Hepatocyte (in vitro differentiated cells): ENCODE measurements around the gene NFAT5. TPM values are rescaled to one million over a fixed set of nuclear protein-coding genes. Genes with fewer than 3 reads are reported as not detected.

Experiments
- DNase-seq: peaks from one replicate; pipeline ENCODE4 v3.0.0-alpha.2; 2016; ENCODE audit warnings: low spot score
- H2AFZ ChIP-seq: fragments of 200-600 bp; sonication (generic); 2 replicates; pipeline ENCODE4 v1.6.0; 2016; ENCODE audit warnings: antibody characterized with exemption, mild to moderate bottlenecking
- H3K27ac ChIP-seq: fragments of 200-600 bp; sonication (generic); 2 replicates; pipeline ENCODE4 v1.5.1; 2016; ENCODE audit warnings: mild to moderate bottlenecking
- H3K27me3 ChIP-seq: fragments of 200-600 bp; sonication (generic); 2 replicates; pipeline ENCODE4 v1.6.1; 2016
- H3K36me3 ChIP-seq: fragments of 200-600 bp; sonication (generic); replicated peaks from 2 replicates; pipeline ENCODE4 v1.5.1; 2016; ENCODE audit warnings: low read depth; ENCODE audit not compliant: insufficient read depth
- H3K4me1 ChIP-seq: fragments of 200-600 bp; sonication (generic); 2 replicates; pipeline ENCODE4 v1.5.1; 2016; ENCODE audit warnings: mild to moderate bottlenecking, moderate library complexity; ENCODE audit not compliant: insufficient read depth
- H3K4me2 ChIP-seq: fragments of 200-600 bp; sonication (generic); 2 replicates; pipeline ENCODE4 v1.6.0; 2016
- H3K4me3 ChIP-seq: fragments of 200-600 bp; sonication (generic); 2 replicates; pipeline ENCODE4 v1.5.1; 2016; ENCODE audit warnings: mild to moderate bottlenecking
- H3K79me2 ChIP-seq: fragments of 200-600 bp; sonication (generic); 2 replicates; pipeline ENCODE4 v1.6.0; 2017; ENCODE audit warnings: mild to moderate bottlenecking
- H3K9me2 ChIP-seq: fragments of 200-600 bp; sonication (generic); replicated peaks from 2 replicates; pipeline ENCODE4 v1.6.0; 2017; ENCODE audit warnings: mild to moderate bottlenecking; ENCODE audit not compliant: insufficient read depth
- H3K9me3 ChIP-seq: fragments of 200-600 bp; sonication (generic); 2 replicates; pipeline ENCODE4 v1.5.1; 2016; ENCODE audit warnings: low read depth, mild to moderate bottlenecking
- H4K20me1 ChIP-seq: fragments of 200-600 bp; sonication (generic); 2 replicates; pipeline ENCODE4 v1.6.0; 2016; ENCODE audit warnings: mild to moderate bottlenecking; ENCODE audit not compliant: insufficient read depth, poor library complexity, severe bottlenecking
- EZH2 ChIP-seq: fragments of 200-600 bp; sonication (generic); IDR thresholded peaks from 2 replicates; pipeline ENCODE4 v1.6.1; 2016; ENCODE audit warnings: antibody characterized with exemption, mild to moderate bottlenecking, borderline replicate concordance
- EZH2phosphoT487 ChIP-seq: fragments of 200-600 bp; sonication (generic); IDR thresholded peaks from one replicate; pipeline ENCODE4 v1.6.1; 2018; ENCODE audit warnings: antibody characterized with exemption, mild to moderate bottlenecking, low read depth, moderate library complexity; ENCODE audit not compliant: unreplicated experiment, severe bottlenecking
- WGBS: methylation state at CpG from one replicate; pipeline ENCODE4 v1.1.6; 2016; ENCODE audit warnings: low lambda C conversion rate; ENCODE audit errors: missing lambda C conversion rate; 5-methylcytosine and 5-hydroxymethylcytosine counted together
- polyA plus RNA-seq: library from polyadenylated mRNA; unstranded; fragments of >200 nt; fragmentation: Nextera tagmentation; extraction: Ambion mirVana; gene quantifications from 2 replicates; pipeline ENCODE4 v1.2.1, GENCODE V29; 2016
- total RNA-seq: library from RNA; depleted of rRNA; stranded (reverse); fragments of >200 nt; gene quantifications from 2 replicates; pipeline ENCODE4 v1.2.3, GENCODE V29; 2014
- TF ChIP-seq, protein P1 (sequence below): fragments of 200-600 bp; sonication (generic); IDR thresholded peaks from 2 replicates; pipeline ENCODE4 v1.5.1; 2016; ENCODE audit warnings: antibody characterized with exemption, mild to moderate bottlenecking; ENCODE audit not compliant: poor library complexity

Gene NFAT5
- total and polyA plus RNA-seq, 2 experiments from 2014 or later = 9.2 to 30.7 TPM

DNA sequence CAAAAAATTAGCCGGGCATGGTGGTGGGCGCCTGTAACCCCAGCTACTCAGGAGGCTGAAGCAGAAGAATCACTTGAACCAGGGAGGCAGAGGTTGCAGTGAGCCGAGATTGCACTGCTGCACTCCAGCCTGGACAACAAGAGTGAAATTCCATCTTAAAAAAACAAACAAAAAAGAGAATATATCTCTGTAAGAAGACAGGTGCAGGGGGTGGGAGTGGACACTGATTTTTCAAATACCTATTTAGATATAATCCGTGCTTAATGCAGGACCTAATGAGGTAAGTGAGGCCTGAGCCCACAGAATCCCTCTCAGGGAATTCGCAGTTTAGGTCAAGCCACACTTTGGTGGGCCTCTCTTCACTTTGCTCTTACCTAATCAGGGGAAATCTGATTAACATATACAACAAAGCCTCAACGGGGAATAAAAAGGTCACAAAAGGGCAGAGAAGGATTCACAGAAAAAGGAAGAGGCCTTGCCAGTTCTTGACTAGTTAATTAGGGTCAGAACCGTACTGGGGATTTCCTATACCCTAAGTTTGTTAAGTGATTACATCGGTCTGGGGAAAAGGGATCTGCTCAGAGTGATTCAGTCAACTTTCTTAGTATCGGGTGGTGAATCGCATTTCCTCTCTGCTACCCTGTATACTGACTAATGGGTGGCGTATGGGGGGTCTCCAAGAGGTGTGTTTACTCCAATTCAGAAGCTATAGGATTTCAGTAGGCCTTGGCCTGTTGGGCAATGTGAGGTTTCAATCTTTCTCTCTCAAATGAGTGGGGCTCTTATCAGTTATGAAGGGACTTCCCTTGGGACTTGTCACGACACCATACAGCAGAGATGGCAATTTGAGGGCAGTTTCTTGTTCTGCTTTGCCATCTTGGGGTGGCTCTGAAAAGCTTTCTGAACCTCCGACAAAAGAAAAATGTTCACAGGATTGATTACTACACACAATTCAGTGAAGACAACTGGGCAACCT lies 1.9 kb upstream of the NFAT5 start:
- H3K4me2 ChIP-seq = peak overlapping the region; percentile 72
- peak; percentile 13 for DNase-seq
- peaks cover 44% of the 10 kb centered on the region for H3K79me2 ChIP-seq
- peaks cover 20% of the 10 kb centered on the region for H3K4me1 ChIP-seq
- peak overlapping the region; percentile 96 for H3K27ac ChIP-seq
- H3K9me3 ChIP-seq = no peaks in the 10 kb centered on the region
- TF ChIP-seq EZH2 (no peak), EZH2phosphoT487 (no peak)
- TF ChIP-seq, protein P1, sequence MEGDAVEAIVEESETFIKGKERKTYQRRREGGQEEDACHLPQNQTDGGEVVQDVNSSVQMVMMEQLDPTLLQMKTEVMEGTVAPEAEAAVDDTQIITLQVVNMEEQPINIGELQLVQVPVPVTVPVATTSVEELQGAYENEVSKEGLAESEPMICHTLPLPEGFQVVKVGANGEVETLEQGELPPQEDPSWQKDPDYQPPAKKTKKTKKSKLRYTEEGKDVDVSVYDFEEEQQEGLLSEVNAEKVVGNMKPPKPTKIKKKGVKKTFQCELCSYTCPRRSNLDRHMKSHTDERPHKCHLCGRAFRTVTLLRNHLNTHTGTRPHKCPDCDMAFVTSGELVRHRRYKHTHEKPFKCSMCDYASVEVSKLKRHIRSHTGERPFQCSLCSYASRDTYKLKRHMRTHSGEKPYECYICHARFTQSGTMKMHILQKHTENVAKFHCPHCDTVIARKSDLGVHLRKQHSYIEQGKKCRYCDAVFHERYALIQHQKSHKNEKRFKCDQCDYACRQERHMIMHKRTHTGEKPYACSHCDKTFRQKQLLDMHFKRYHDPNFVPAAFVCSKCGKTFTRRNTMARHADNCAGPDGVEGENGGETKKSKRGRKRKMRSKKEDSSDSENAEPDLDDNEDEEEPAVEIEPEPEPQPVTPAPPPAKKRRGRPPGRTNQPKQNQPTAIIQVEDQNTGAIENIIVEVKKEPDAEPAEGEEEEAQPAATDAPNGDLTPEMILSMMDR = no peak
- 67% methylated on average over 13 of the region's 13 CpGs for WGBS
- peak overlapping the region; percentile 1 for H2AFZ ChIP-seq
- no peaks in the 10 kb centered on the region for H3K9me2 ChIP-seq
- H3K36me3 ChIP-seq = no peaks in the 10 kb centered on the region
- peaks cover 20% of the 10 kb centered on the region for H4K20me1 ChIP-seq
- H3K27me3 ChIP-seq = no peaks in the 10 kb centered on the region
- no peak overlapping the region for H3K4me3 ChIP-seq

DNA sequence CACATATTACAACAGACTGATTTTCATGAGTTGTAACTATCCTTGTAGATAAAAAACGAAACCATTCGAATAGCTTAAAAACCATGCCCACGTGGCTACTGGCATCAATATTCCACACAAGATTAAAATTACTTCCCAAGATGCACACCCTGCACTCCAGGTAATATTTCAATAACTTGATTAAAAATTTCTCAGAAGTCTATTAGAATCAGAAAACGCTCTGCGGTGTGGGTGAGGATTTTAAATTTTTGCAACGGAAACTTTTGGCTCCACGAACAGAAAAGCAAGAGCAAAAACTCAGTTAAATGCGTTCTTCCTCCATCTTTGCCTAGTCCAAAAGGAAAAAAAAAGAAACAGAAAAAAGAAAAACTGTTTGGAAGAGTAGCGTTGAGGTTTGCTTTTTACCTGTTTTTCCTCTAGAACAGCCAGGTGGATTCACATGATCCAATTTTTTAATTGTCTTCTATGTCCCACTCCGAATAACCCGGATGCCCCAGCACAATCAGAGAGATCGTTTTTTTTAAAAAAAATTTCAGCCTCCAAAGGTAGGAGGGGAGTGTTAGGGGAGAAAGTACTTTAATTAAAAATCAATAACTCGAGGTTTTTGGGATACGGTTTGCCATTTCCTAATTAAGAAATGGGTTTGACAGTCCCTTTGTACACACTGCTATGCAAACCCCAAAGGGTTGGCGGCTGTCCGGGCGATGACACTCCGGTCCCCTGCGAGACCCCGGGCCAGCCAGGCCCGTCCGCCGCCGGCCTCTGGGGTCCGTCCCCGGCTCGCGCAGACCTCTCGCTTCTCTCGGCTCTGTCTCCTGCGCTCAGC lies 708 bp upstream of the NFAT5 start:
- DNase-seq = no peak
- no peaks in the 10 kb centered on the region for H3K9me3 ChIP-seq
- H3K27me3 ChIP-seq = no peaks in the 10 kb centered on the region
- H3K79me2 ChIP-seq = peaks cover 55% of the 10 kb centered on the region
- peak overlapping the region; percentile 96 for H3K27ac ChIP-seq
- H3K4me1 ChIP-seq = peaks cover 27% of the 10 kb centered on the region
- H2AFZ ChIP-seq = peak overlapping the region; percentile 37
- peaks cover 31% of the 10 kb centered on the region for H4K20me1 ChIP-seq
- H3K9me2 ChIP-seq = no peaks in the 10 kb centered on the region
- WGBS = 13% methylated on average over 27 of the region's 31 CpGs
- peak overlapping the region; percentile 72 for H3K4me2 ChIP-seq
- TF ChIP-seq, protein P1 = no peak
- TF ChIP-seq EZH2 = no peak
- no peak for TF ChIP-seq EZH2phosphoT487
- no peaks in the 10 kb centered on the region for H3K36me3 ChIP-seq
- H3K4me3 ChIP-seq = peak overlapping the region; percentile 31

DNA sequence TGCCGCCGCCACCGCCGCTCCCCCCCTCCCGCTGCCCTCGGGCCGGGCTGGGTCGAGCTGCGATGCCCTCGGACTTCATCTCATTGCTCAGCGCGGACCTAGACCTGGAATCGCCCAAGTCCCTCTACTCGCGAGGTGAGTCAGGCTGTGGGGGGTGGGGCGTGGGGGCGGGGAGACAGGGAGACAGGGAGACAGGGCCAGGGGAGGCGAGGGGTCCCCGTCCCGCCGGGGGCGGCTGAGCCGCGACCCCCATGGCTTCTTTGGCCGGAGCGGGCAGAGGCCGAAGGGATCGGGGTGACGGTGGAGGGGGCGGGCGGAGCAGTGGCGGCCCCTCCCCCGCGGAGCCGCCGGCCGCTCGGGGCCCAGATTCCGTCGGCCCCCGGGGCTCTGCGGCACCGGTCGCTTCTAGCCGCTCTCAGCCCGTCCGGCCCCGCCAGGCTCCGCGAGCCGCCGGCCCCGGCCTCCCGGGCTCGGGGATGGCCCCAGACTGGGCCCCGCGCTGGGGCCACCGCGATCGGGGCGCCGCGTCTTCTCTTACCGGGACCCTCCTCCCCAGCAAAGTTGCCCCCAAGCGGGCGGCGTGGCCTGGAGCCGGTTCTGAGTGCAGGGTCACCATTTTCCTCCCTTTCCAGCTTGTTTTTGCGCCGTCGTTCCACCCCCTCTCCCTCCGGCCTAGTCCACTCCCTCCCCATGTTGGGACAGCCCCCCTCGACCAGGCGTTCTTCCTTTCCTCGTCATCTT lies 644 bp downstream of the NFAT5 start:
- Histone ChIP-seq H3K4me3 (peak overlapping the region; percentile 90), H3K79me2 (peaks cover 69% of the 10 kb centered on the region), H4K20me1 (peaks cover 44% of the 10 kb centered on the region), H3K9me3 (no peaks in the 10 kb centered on the region), H3K27ac (peak overlapping the region; percentile 99), H3K4me1 (peaks cover 27% of the 10 kb centered on the region), H3K27me3 (no peaks in the 10 kb centered on the region), H3K9me2 (no peaks in the 10 kb centered on the region), H2AFZ (peak overlapping the region; percentile 69), H3K36me3 (no peaks in the 10 kb centered on the region), H3K4me2 (peak overlapping the region; percentile 93)
- 0% methylated on average over 32 of the region's 75 CpGs for WGBS
- TF ChIP-seq EZH2phosphoT487 = no peak
- TF ChIP-seq, protein P1 = no peak
- no peak for TF ChIP-seq EZH2
- DNase-seq = peak; percentile 80
